Spleen (tissue), 11 donors: ENCODE measurements around the gene CBARP. TPM values are rescaled to one million over a fixed set of nuclear protein-coding genes. Genes with fewer than 3 reads are reported as not detected.
A peak's percentile ranks its signal among the peaks of the same experiment; 100 is the strongest.

Source experiments
- DNase-seq: peaks from one replicate; pipeline ENCODE4 v3.0.0-alpha.2; 2020
- H3K27ac ChIP-seq, 8 donors: fragments of 200-600 bp; sonication (generic) in 7 of 8; 1 replicate in 4 of 8; 2 replicates in 4 of 8; pipeline versions ENCODE4 v1.5.0 to v1.8.0; 2016 to 2021; ENCODE audit warnings: inconsistent platforms in 4 of 8, mild to moderate bottlenecking in 4 of 8, moderate library complexity in 1 of 8
- H3K27me3 ChIP-seq, 7 donors: fragments of 200-600 bp; sonication (generic) in 6 of 7; replicated peaks in 1 of 7; 1 replicate in 4 of 7; 2 replicates in 3 of 7; pipeline versions ENCODE4 v1.5.0 to v1.8.0; 2016 to 2021; ENCODE audit warnings: inconsistent platforms in 3 of 7, mild to moderate bottlenecking in 1 of 7
- H3K36me3 ChIP-seq, 6 donors: fragments of 200-600 bp; sonication (generic) in 5 of 6; 1 replicate in 4 of 6; 2 replicates in 2 of 6; pipeline versions ENCODE4 v1.5.0 to v1.8.0; 2016 to 2021; ENCODE audit warnings: inconsistent platforms in 2 of 6
- H3K4me1 ChIP-seq, 6 donors: fragments of 200-600 bp; sonication (generic) in 5 of 6; 1 replicate in 3 of 6; 2 replicates in 3 of 6; pipeline versions ENCODE4 v1.5.0 to v1.8.0; 2016 to 2021; ENCODE audit warnings: inconsistent platforms in 3 of 6
- H3K4me3 ChIP-seq, 8 donors: fragments of 200-600 bp; sonication (generic) in 7 of 8; 1 replicate in 4 of 8; 2 replicates in 4 of 8; pipeline versions ENCODE4 v1.5.0 to v1.8.0; 2016 to 2021; ENCODE audit warnings: inconsistent platforms in 4 of 8, mild to moderate bottlenecking in 4 of 8, moderate library complexity in 2 of 8
- H3K9me3 ChIP-seq, 8 donors: fragments of 200-600 bp; sonication (generic) in 7 of 8; 1 replicate in 4 of 8; 2 replicates in 4 of 8; pipeline versions ENCODE4 v1.5.0 to v1.8.0; 2016 to 2021; ENCODE audit warnings: inconsistent platforms in 4 of 8
- POLR2A ChIP-seq, 3 donors: fragments of 450-650 bp; IDR thresholded peaks; one replicate each; pipeline ENCODE4 v1.5.1; 2017; ENCODE audit warnings: antibody characterized with exemption in 3 of 3, mild to moderate bottlenecking in 1 of 3
- POLR2AphosphoS5 ChIP-seq, 3 donors: sonication (generic); formaldehyde crosslinking; IDR thresholded peaks; one replicate each; pipeline ENCODE4 v1.5.1; 2017; ENCODE audit warnings: antibody characterized with exemption in 3 of 3
- WGBS, 5 donors: extraction: QIAGEN DNeasy Blood & Tissue Kit in 3 of 5; methylation state at CpG; one replicate each; pipeline versions ENCODE4 v1.1.5 to v1.1.7; 2013 to 2018; 5-methylcytosine and 5-hydroxymethylcytosine counted together
- intact Hi-C: fragments of 100-400 bp; cut with DNase I; formaldehyde crosslinking; loops from one replicate; pipeline ENCODE4 v1.15.0; 2023; ENCODE audit warnings: low total_unique reads
- polyA plus RNA-seq, 3 donors: library from polyadenylated mRNA; stranded (reverse); fragments of 200-250 nt; gene quantifications; one replicate each; pipeline ENCODE4 v1.2.1, GENCODE V29; 2013
- total RNA-seq, 7 donors: library from RNA; depleted of rRNA in 3 of 7; stranded (reverse); fragments of >200 nt in 3 of 7; fragmentation: NEBNext Ultra II Directional in 4 of 7; extraction: Animal tissue kit (Norgen Biotek cat#: 25700) in 4 of 7; gene quantifications; one replicate each; pipeline versions ENCODE4 v1.1.0 to v1.2.1, GENCODE V29; 2016 to 2021
- TF ChIP-seq, protein P1 (sequence below), 11 experiments: fragments of 200-600 bp in 7 of 11; fragments of 450-650 bp in 4 of 11; sonication (generic) in 4 of 11; IDR thresholded peaks in 8 of 11; conservative IDR thresholded peaks in 3 of 11; 1 replicate in 7 of 11; 2 replicates in 4 of 11; pipeline versions ENCODE4 v1.4.0 to v1.8.0; 2016 to 2021; ENCODE audit warnings: antibody characterized with exemption in 11 of 11, inconsistent platforms in 4 of 11, mild to moderate bottlenecking in 1 of 11
- donor health status: healthy with polysubstance abuse.
- donor health status: DM: no; HTN: no; CAD: no; lungs with moderate emphysema.
- donor health status: DM: no; HTN: no; CAD: no.
- donor health status: Bipolar disorder and iron deficiency.
- donor health status: healthy.
- donor health status: DM: no; HTN: no; CAD: no.
- donor health status: DM: yes; HTN: yes; CAD: no.

The CBARP gene
- total and polyA plus RNA-seq, 10 donors = 0.05 to 1.2 (median 0.41) TPM; not detected in 2

DNA sequence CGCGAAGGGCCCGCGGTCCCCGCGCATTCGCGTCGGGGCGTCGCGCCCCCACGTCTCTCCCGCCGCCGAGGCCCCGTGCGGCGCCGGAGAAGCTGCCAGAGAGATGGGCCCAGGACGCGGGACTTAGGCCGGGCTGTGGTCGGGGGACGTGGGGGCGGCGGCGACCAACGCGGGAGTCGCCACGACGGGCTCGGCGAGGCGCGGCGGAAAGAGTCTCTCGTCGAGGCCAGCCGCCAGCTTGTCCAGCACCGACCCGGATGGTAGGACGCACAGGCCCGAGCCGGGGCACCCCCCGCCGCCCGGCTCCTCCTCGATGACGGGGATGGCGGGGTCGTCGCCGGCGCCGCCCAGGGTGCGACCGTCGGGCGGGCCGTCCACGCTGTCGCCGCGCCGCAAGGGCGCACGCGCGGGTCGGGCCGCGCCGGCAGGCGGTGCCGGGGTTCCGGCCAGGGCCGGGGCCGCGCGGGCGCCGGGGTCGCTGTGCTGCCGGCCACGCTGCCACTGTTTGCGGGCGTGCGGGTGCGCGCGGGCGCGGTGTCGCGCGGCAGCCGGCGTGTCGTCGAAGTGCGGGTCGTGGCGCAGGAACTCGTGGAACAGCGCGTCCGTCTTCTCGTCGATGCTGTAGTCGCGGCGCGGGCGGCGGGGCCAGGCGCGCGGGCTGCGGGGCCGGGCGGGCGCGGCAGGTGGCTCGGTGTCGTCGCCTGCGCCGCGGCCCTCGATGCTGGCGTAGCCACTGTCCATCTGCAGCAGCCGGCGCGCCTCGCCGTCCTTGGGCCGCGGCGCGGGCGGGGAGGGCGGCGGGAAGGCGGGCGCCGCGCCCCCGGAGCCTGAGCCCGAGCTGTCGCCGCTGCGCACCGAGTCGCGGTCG lies 8.5 kb downstream of the CBARP start:
- Histone ChIP-seq H3K27ac (no peak overlapping the region), H3K9me3 (no peaks in the 10 kb centered on the region), H3K27me3 (no peaks in the 10 kb centered on the region), H3K4me3 (no peak overlapping the region), H3K36me3 (peaks cover 0 to 45% (median 39%) of the 10 kb centered on the region in 6 donors), H3K4me1 (peaks cover 15 to 27% (median 20%) of the 10 kb centered on the region in 6 donors)
- no peak for TF ChIP-seq POLR2A (IDR thresholded peaks at IDR 0.05)
- peak in 1 of 3 donors; percentile 5 for TF ChIP-seq POLR2AphosphoS5 (IDR thresholded peaks at IDR 0.05)
- intact Hi-C loops = no loop called here
- WGBS, 5 donors = 94 to 97% (median 97%) methylated on average over 48 to 158 of the region's 158 CpGs
- no peak for DNase-seq

GRCh38 chr19:1228161-1228957 lies 9.4 kb downstream of the CBARP start:
- Histone ChIP-seq H3K27me3 (no peaks in the 10 kb centered on the region), H3K27ac (no peak overlapping the region), H3K4me3 (no peak overlapping the region), H3K4me1 (peaks cover 11 to 25% (median 19%) of the 10 kb centered on the region in 6 donors), H3K36me3 (peaks cover 0 to 54% (median 48%) of the 10 kb centered on the region in 6 donors), H3K9me3 (no peaks in the 10 kb centered on the region)
- no peak for DNase-seq
- WGBS, 5 donors = 96 to 98% (median 97%) methylated on average over 51 to 100 of the region's 100 CpGs
- peak in 1 of 3 donors; percentile 21 for TF ChIP-seq POLR2AphosphoS5 (IDR thresholded peaks at IDR 0.05)
- no peak for TF ChIP-seq POLR2A (IDR thresholded peaks at IDR 0.05)
- intact Hi-C loops = no loop called here

DNA sequence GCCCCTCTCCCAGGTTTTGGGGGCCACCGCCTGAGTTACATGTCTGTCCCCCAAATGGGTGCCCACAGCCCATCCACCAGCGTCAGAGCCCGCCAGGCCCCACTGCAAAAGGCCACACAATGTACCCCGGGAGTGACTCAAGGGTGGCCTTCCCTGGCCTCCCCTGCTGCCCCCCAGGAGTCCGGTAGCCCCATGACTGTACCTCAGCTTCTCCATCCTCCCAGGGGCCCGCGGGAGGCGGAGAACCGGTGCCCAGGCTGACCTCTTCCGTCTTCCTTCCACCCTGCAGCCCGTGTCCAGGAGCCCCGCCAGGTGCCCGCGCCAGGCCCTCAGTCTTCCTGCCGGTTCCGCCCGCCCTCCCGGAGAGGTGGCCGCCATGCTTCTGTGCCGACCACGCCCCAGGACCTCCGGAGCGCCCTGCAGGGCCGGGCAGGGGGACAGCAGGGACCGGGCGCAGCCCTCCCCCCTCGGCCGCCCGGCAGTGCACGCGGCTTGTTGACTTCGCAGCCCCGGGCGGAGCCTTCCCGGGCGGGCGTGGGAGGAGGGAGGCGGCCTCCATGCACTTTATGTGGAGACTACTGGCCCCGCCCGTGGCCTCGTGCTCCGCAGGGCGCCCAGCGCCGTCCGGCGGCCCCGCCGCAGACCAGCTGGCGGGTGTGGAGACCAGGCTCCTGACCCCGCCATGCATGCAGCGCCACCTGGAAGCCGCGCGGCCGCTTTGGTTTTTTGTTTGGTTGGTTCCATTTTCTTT lies 10.3 kb downstream of the CBARP start:
- TF ChIP-seq, protein P1, sequence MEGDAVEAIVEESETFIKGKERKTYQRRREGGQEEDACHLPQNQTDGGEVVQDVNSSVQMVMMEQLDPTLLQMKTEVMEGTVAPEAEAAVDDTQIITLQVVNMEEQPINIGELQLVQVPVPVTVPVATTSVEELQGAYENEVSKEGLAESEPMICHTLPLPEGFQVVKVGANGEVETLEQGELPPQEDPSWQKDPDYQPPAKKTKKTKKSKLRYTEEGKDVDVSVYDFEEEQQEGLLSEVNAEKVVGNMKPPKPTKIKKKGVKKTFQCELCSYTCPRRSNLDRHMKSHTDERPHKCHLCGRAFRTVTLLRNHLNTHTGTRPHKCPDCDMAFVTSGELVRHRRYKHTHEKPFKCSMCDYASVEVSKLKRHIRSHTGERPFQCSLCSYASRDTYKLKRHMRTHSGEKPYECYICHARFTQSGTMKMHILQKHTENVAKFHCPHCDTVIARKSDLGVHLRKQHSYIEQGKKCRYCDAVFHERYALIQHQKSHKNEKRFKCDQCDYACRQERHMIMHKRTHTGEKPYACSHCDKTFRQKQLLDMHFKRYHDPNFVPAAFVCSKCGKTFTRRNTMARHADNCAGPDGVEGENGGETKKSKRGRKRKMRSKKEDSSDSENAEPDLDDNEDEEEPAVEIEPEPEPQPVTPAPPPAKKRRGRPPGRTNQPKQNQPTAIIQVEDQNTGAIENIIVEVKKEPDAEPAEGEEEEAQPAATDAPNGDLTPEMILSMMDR (IDR thresholded peaks at IDR 0.05 in 8 of 11, conservative IDR thresholded peaks at IDR 0.05 in 3 of 11) = no peak
- TF ChIP-seq POLR2AphosphoS5 (IDR thresholded peaks at IDR 0.05) (peak in 1 of 3 donors; percentile 11), POLR2A (IDR thresholded peaks at IDR 0.05) (no peak)
- H3K27me3 ChIP-seq = no peaks in the 10 kb centered on the region
- intact Hi-C loops = no loop called here
- peaks cover 2 to 25% (median 14%) of the 10 kb centered on the region in 6 donors for H3K4me1 ChIP-seq
- H3K27ac ChIP-seq = no peak overlapping the region
- WGBS, 5 donors = 87 to 96% (median 93%) methylated on average over 38 to 56 of the region's 56 CpGs
- peaks cover 0 to 63% (median 56%) of the 10 kb centered on the region in 6 donors for H3K36me3 ChIP-seq
- no peaks in the 10 kb centered on the region for H3K9me3 ChIP-seq
- H3K4me3 ChIP-seq = no peak overlapping the region
- no peak for DNase-seq

GRCh38 chr19:1226522-1227303 lies 11.1 kb downstream of the CBARP start:
- Histone ChIP-seq H3K27ac (no peak overlapping the region), H3K27me3 (no peaks in the 10 kb centered on the region), H3K9me3 (no peaks in the 10 kb centered on the region), H3K4me1 (peaks cover under 1 to 25% (median 13%) of the 10 kb centered on the region in 6 donors), H3K4me3 (no peak overlapping the region), H3K36me3 (peaks cover 0 to 71% (median 63%) of the 10 kb centered on the region in 6 donors)
- TF ChIP-seq, protein P1 (IDR thresholded peaks at IDR 0.05 in 8 of 11, conservative IDR thresholded peaks at IDR 0.05 in 3 of 11) = no peak
- TF ChIP-seq POLR2AphosphoS5 (IDR thresholded peaks at IDR 0.05) = peak in 1 of 3 donors; percentile 46
- WGBS, 5 donors = 94 to 96% (median 96%) methylated on average over 17 to 50 of the region's 50 CpGs
- DNase-seq = no peak
- intact Hi-C loops = no loop called here
